Liver (tissue), 3 donors: ENCODE results near the gene TNF.
A peak's percentile ranks its signal among the peaks of the same experiment; 100 is the strongest.

ENCODE experiments used
- ATF3 ChIP-seq: IDR thresholded peaks from 2 replicates; pipeline ENCODE4 v1.6.1; 2016; ENCODE audit warnings: antibody characterized with exemption
- EGR1 ChIP-seq, 2 donors: IDR thresholded peaks; 2 replicates each; pipeline ENCODE4 v1.6.1; 2016 to 2018; ENCODE audit warnings: antibody characterized with exemption in 2 of 2, low read depth in 2 of 2
- FOXA1 ChIP-seq: IDR thresholded peaks from 2 replicates; pipeline ENCODE4 v1.6.1; 2016; ENCODE audit warnings: antibody characterized with exemption
- FOXA2 ChIP-seq: IDR thresholded peaks from 2 replicates; pipeline ENCODE4 v1.6.1; 2016; ENCODE audit warnings: antibody characterized with exemption
- HNF4G ChIP-seq: IDR thresholded peaks from 2 replicates; pipeline ENCODE4 v1.6.1; 2016; ENCODE audit warnings: antibody characterized with exemption
- MAX ChIP-seq: IDR thresholded peaks from 2 replicates; pipeline ENCODE4 v1.6.1; 2016; ENCODE audit warnings: antibody characterized with exemption
- RAD21 ChIP-seq, 2 donors: IDR thresholded peaks; 2 replicates each; pipeline ENCODE4 v1.6.1; 2016; ENCODE audit warnings: antibody characterized with exemption in 2 of 2, mild to moderate bottlenecking in 2 of 2
- REST ChIP-seq: IDR thresholded peaks from 2 replicates; pipeline ENCODE4 v1.6.1; 2016; ENCODE audit warnings: antibody characterized with exemption, mild to moderate bottlenecking
- RXRA ChIP-seq, 2 donors: IDR thresholded peaks; 2 replicates each; pipeline ENCODE4 v1.6.1; 2017 to 2018; ENCODE audit warnings: antibody characterized with exemption in 2 of 2, mild to moderate bottlenecking in 1 of 2
- SP1 ChIP-seq: IDR thresholded peaks from 2 replicates; pipeline ENCODE4 v1.6.1; 2018; ENCODE audit warnings: antibody characterized with exemption, mild to moderate bottlenecking
- TAF1 ChIP-seq: conservative IDR thresholded peaks from 2 replicates; pipeline ENCODE4 v1.6.1; 2016; ENCODE audit warnings: antibody characterized with exemption, mild to moderate bottlenecking
- TF ChIP-seq, protein P1 (sequence below): fragments of 150-350 bp; IDR thresholded peaks from 2 replicates; pipeline ENCODE4 v1.5.1; 2017; ENCODE audit warnings: improper control_type of control experiment, low read depth, low read length; ENCODE audit not compliant: missing input control
- TF ChIP-seq, protein P2 (sequence below): IDR thresholded peaks from 2 replicates; pipeline ENCODE4 v1.6.1; 2016; ENCODE audit warnings: antibody characterized with exemption
- donor health status: healthy.
- donor health status: healthy.

- TF ChIP-seq REST, result no peak
- TF ChIP-seq, protein P1, sequence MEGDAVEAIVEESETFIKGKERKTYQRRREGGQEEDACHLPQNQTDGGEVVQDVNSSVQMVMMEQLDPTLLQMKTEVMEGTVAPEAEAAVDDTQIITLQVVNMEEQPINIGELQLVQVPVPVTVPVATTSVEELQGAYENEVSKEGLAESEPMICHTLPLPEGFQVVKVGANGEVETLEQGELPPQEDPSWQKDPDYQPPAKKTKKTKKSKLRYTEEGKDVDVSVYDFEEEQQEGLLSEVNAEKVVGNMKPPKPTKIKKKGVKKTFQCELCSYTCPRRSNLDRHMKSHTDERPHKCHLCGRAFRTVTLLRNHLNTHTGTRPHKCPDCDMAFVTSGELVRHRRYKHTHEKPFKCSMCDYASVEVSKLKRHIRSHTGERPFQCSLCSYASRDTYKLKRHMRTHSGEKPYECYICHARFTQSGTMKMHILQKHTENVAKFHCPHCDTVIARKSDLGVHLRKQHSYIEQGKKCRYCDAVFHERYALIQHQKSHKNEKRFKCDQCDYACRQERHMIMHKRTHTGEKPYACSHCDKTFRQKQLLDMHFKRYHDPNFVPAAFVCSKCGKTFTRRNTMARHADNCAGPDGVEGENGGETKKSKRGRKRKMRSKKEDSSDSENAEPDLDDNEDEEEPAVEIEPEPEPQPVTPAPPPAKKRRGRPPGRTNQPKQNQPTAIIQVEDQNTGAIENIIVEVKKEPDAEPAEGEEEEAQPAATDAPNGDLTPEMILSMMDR, result peak; percentile 0
- TF ChIP-seq ATF3, result peak; percentile 21
- TF ChIP-seq EGR1 (IDR thresholded peaks at IDR 0.05; ENCODE audit: low read depth in 2 of 2), result peak in 1 of 2 donors; percentile 73
- TF ChIP-seq SP1, result peak; percentile 75
- peak; percentile 93 to 95 for TF ChIP-seq RXRA (IDR thresholded peaks at IDR 0.05)
- peak; percentile 48 for TF ChIP-seq FOXA1
- TF ChIP-seq, protein P2, sequence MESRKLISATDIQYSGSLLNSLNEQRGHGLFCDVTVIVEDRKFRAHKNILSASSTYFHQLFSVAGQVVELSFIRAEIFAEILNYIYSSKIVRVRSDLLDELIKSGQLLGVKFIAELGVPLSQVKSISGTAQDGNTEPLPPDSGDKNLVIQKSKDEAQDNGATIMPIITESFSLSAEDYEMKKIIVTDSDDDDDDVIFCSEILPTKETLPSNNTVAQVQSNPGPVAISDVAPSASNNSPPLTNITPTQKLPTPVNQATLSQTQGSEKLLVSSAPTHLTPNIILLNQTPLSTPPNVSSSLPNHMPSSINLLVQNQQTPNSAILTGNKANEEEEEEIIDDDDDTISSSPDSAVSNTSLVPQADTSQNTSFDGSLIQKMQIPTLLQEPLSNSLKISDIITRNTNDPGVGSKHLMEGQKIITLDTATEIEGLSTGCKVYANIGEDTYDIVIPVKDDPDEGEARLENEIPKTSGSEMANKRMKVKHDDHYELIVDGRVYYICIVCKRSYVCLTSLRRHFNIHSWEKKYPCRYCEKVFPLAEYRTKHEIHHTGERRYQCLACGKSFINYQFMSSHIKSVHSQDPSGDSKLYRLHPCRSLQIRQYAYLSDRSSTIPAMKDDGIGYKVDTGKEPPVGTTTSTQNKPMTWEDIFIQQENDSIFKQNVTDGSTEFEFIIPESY, result peak; percentile 90
- TF ChIP-seq MAX, result peak; percentile 88
- TF ChIP-seq RAD21 (IDR thresholded peaks at IDR 0.05), result peak; percentile 15 to 24
- peak; percentile 100 for TF ChIP-seq TAF1
- TF ChIP-seq HNF4G, result no peak
- peak; percentile 9 for TF ChIP-seq FOXA2
Observed at GRCh38 chr6:31541658-31542521, 33.5 kb upstream of the TNF start, which contains the start of gene DDX39B.
